Left lung (tissue), 10 donors: Measurements from ENCODE around the gene GH1. TPM values are rescaled to one million over a fixed set of nuclear protein-coding genes. Genes with fewer than 3 reads are reported as not detected.

ENCODE experiments used
- ATAC-seq: fragments of 200-7000 bp; cut with Tn5 transposase; one replicate; pipeline ENCODE4 v1.9.1; 2020; ENCODE audit warnings: moderate library complexity
- DNase-seq, 4 donors: peaks; one replicate each; pipeline ENCODE4 v3.0.0-alpha.2; 2013 to 2020
- H3K27ac ChIP-seq, 2 donors: fragments of 200-600 bp; sonication (generic) in 1 of 2; one replicate each; pipeline versions ENCODE4 v1.5.0 to v1.8.0; 2020 to 2021
- H3K27me3 ChIP-seq, 2 donors: fragments of 200-600 bp; sonication (generic) in 1 of 2; one replicate each; pipeline versions ENCODE4 v1.5.0 to v1.8.0; 2020 to 2021
- H3K36me3 ChIP-seq, 2 donors: fragments of 200-600 bp; sonication (generic) in 1 of 2; one replicate each; pipeline versions ENCODE4 v1.5.0 to v1.8.0; 2020 to 2021
- H3K4me1 ChIP-seq, 2 donors: fragments of 200-600 bp; one replicate each; pipeline ENCODE4 v1.8.0; 2021
- H3K4me3 ChIP-seq, 2 donors: fragments of 200-600 bp; sonication (generic) in 1 of 2; one replicate each; pipeline versions ENCODE4 v1.5.0 to v1.8.0; 2020 to 2021; ENCODE audit warnings: mild to moderate bottlenecking in 1 of 2
- H3K9me3 ChIP-seq, 2 donors: fragments of 200-600 bp; sonication (generic) in 1 of 2; one replicate each; pipeline versions ENCODE4 v1.5.0 to v1.8.0; 2020 to 2021
- CTCF ChIP-seq, 2 donors: fragments of 200-600 bp; sonication (generic) in 1 of 2; IDR thresholded peaks; one replicate each; pipeline versions ENCODE4 v1.5.0 to v1.8.0; 2021; ENCODE audit warnings: antibody characterized with exemption in 2 of 2
- intact Hi-C, 2 donors: fragments of 100-400 bp; cut with DNase I; formaldehyde crosslinking; loops; one replicate each; pipeline versions ENCODE4 v1.11.2 to v1.14.2; 2022
- polyA plus RNA-seq, 6 donors: library from polyadenylated mRNA; unstranded; fragments of 120-200 nt; gene quantifications; one replicate each; pipeline ENCODE4 v1.2.1, GENCODE V29; 2013; ENCODE audit not compliant: insufficient read length in 6 of 6
- total RNA-seq, 2 donors: library from RNA; stranded (reverse); fragmentation: NEBNext Ultra II Directional; extraction: Animal tissue kit (Norgen Biotek cat#: 25700); gene quantifications; one replicate each; pipeline ENCODE4 v1.2.1, GENCODE V29; 2021
- donor health status: DM: no; HTN: yes; CAD: no.
- donor health status: DM: no; HTN: no; CAD: no.

Gene GH1
- total and polyA plus RNA-seq, 8 donors = not detected

GRCh38 chr17:63930951-63931575 lies 12.4 kb upstream of the GH1 start:
- DNase-seq = peak in 3 of 4 donors; percentile 27 to 90 (median 72)
- ATAC-seq = peak; percentile 77
- intact Hi-C loops = no loop called here
- H3K4me1 ChIP-seq = peaks cover 0 to 19% of the 10 kb centered on the region in 2 donors
- peak overlapping the region in 1 of 2 donors; percentile 13 for H3K4me3 ChIP-seq
- TF ChIP-seq CTCF (IDR thresholded peaks at IDR 0.05) = no peak
- H3K27me3 ChIP-seq = no peaks in the 10 kb centered on the region
- H3K9me3 ChIP-seq = no peaks in the 10 kb centered on the region
- no peaks in the 10 kb centered on the region for H3K36me3 ChIP-seq
- peak overlapping the region in 1 of 2 donors; percentile 23 for H3K27ac ChIP-seq

GRCh38 chr17:63929860-63930766 lies 11.5 kb upstream of the GH1 start:
- Histone ChIP-seq H3K27ac (no peak overlapping the region), H3K4me3 (no peak overlapping the region)

GRCh38 chr17:63928966-63929695 lies 10.5 kb upstream of the GH1 start:
- DNase-seq (peak in 1 of 4 donors; percentile 53), ATAC-seq (no peak)
- H3K36me3 ChIP-seq = no peaks in the 10 kb centered on the region
- TF ChIP-seq CTCF (IDR thresholded peaks at IDR 0.05) = no peak
- H3K4me1 ChIP-seq = peaks cover 0 to 19% of the 10 kb centered on the region in 2 donors
- H3K4me3 ChIP-seq = no peak overlapping the region
- intact Hi-C loops = loop anchor here in 1 of 2 donors (10.0 kb wide), 1 partner anchor 56 kb away; no protein-coding TSS in a partner anchor
- no peaks in the 10 kb centered on the region for H3K27me3 ChIP-seq
- no peaks in the 10 kb centered on the region for H3K9me3 ChIP-seq
- no peak overlapping the region for H3K27ac ChIP-seq

More at GRCh38 chr17:63929860-63930766, 11.5 kb upstream of the GH1 start:
- DNase-seq = peak in 1 of 4 donors; percentile 60
- intact Hi-C loops = loop anchor here in 1 of 2 donors (10.0 kb wide), 1 partner anchor 55 kb away; no protein-coding TSS in a partner anchor
- no peak for TF ChIP-seq CTCF (IDR thresholded peaks at IDR 0.05)
- H3K9me3 ChIP-seq = no peaks in the 10 kb centered on the region
- H3K4me1 ChIP-seq = peaks cover 0 to 19% of the 10 kb centered on the region in 2 donors
- ATAC-seq = peak; percentile 30
- no peaks in the 10 kb centered on the region for H3K27me3 ChIP-seq
- no peaks in the 10 kb centered on the region for H3K36me3 ChIP-seq

- H3K27me3 ChIP-seq = no peaks in the 10 kb centered on the region
- H3K36me3 ChIP-seq = no peaks in the 10 kb centered on the region
- DNase-seq (peak in 1 of 4 donors; percentile 52), ATAC-seq (no peak)
- no peak overlapping the region for H3K27ac ChIP-seq
- intact Hi-C loops = loop anchor here in 1 of 2 donors (10.0 kb wide), 1 partner anchor 57 kb away; no protein-coding TSS in a partner anchor
- no peaks in the 10 kb centered on the region for H3K9me3 ChIP-seq
- peaks cover 0 to 19% of the 10 kb centered on the region in 2 donors for H3K4me1 ChIP-seq
- TF ChIP-seq CTCF (IDR thresholded peaks at IDR 0.05) = no peak
- H3K4me3 ChIP-seq = no peak overlapping the region
Observed at GRCh38 chr17:63928172-63928666, 9.6 kb upstream of the GH1 start.
